ENCODE measurements around the gene RASSF3.

Gene RASSF3

DNA sequence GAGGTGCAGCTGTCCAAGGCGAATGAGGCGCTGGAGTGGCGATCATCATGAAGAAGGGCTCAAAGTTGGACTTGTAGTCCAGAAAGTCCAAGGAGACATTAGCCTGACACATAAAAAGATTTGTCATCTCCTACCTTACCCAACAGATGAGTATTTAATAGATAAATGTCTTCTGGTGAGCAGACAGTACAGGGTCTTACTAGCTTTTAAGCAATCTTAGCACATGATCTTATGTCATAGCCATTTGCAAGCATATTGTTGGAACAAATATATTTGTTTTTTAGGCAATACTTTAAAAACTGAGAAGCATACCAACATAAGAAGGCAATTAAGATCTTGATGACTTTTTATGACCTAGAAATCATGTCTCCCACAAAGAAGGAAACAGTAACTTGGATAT, 132.9 kb downstream of the RASSF3 start:
- DNase-seq (ENCODE audit: low spot score) = no peak
- TF ChIP-seq, protein P1, sequence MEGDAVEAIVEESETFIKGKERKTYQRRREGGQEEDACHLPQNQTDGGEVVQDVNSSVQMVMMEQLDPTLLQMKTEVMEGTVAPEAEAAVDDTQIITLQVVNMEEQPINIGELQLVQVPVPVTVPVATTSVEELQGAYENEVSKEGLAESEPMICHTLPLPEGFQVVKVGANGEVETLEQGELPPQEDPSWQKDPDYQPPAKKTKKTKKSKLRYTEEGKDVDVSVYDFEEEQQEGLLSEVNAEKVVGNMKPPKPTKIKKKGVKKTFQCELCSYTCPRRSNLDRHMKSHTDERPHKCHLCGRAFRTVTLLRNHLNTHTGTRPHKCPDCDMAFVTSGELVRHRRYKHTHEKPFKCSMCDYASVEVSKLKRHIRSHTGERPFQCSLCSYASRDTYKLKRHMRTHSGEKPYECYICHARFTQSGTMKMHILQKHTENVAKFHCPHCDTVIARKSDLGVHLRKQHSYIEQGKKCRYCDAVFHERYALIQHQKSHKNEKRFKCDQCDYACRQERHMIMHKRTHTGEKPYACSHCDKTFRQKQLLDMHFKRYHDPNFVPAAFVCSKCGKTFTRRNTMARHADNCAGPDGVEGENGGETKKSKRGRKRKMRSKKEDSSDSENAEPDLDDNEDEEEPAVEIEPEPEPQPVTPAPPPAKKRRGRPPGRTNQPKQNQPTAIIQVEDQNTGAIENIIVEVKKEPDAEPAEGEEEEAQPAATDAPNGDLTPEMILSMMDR (IDR thresholded peaks at IDR 0.05; ENCODE audit: extremely low read depth, missing control alignments) = no peak

GRCh38 chr12:64744422-64745258, 134.3 kb downstream of the RASSF3 start:
- TF ChIP-seq, protein P1 (IDR thresholded peaks at IDR 0.05; ENCODE audit: extremely low read depth, missing control alignments) = no peak
- DNase-seq (ENCODE audit: low spot score) = no peak

DNA sequence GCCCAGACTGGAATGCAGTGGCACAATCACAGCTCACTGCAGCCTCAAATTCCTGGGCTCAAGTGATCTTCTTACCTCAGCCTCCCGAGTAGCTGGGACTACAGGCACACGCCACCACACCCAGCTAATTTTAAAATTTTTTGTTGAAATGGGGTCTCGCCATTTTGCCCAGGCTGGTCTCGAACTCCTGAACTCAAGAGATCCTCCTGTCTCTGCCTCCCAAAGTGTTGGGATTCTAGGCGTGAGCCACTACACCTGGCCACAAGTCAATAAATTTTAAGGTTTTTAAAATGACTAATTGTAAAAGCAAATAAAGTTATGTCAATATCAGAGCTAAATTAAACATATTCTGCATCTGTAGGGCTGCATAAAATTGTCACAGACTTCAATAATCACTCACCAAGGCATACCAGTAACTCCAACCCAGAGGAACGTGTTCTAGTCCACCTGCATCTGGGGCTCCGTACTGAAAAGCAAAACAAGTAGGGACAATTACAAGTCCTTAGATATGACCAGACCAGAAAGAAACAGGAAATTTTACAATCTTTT, 135.0 kb downstream of the RASSF3 start:
- DNase-seq (ENCODE audit: low spot score) = no peak
- TF ChIP-seq, protein P1 (IDR thresholded peaks at IDR 0.05; ENCODE audit: extremely low read depth, missing control alignments) = no peak

DNA sequence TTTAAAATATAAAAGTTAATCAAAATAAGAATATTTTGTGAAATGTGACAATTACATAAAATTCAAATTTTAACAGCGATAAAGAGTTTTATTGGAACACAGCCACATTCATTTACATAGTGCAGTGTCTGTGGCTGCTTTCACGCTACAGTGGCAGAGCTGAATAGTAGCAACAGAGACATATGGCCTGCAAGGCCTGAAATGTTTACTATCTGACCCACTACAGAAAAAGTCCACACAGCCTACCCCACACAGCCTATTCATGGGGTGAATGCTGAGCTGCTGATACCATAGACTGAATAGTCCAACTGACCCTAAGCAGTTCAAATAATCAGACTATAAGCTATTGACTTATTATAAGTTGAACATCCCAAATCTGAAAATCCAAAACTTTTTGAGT, 135.7 kb downstream of the RASSF3 start:
- TF ChIP-seq, protein P1 (IDR thresholded peaks at IDR 0.05; ENCODE audit: extremely low read depth, missing control alignments) = no peak
- DNase-seq (ENCODE audit: low spot score) = no peak

DNA sequence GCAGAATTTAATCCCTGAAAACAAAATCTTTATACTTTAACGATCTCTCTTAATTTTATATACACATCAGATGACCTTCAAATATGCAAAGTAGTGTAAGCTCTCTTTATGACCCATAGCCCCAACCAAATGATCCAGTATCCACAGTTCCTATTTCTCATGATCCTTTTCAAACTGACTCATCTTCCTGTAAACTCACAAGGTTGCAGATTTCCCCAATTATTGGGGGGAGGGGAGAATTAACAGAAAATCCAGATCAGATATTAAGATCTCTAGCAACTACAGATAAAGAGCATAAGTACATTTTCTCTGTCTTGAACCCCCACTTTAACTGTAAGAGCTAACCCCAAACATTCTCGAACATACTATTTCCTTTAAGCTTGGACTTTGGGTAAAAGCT, 136.4 kb downstream of the RASSF3 start:
- DNase-seq (ENCODE audit: low spot score) = no peak
- TF ChIP-seq, protein P1 (IDR thresholded peaks at IDR 0.05; ENCODE audit: extremely low read depth, missing control alignments) = no peak

Data from GM20000 (cell line).